Mesenchymal stem cell (in vitro differentiated cells and primary cell): Measurements from ENCODE around the gene CASP5.

Experiments
- DNase-seq: peaks from one replicate; pipeline ENCODE4 v3.0.0-alpha.2; 2013
- H2AFZ ChIP-seq: one replicate; pipeline ENCODE4 v1.6.1; 2013; ENCODE audit warnings: low read depth, mild to moderate bottlenecking, control low read depth, inconsistent platforms, low read length, moderate library complexity
- H2AK5ac ChIP-seq: 2 replicates; pipeline ENCODE4 v1.6.1; 2013; ENCODE audit warnings: low read length, moderate library complexity, mild to moderate bottlenecking, inconsistent platforms; ENCODE audit not compliant: severe bottlenecking
- H2BK120ac ChIP-seq: one replicate; pipeline ENCODE4 v1.6.1; 2013; ENCODE audit warnings: low read depth, mild to moderate bottlenecking, inconsistent platforms, low read length, moderate library complexity
- H2BK12ac ChIP-seq, 2 experiments: one replicate each; pipeline ENCODE4 v1.6.1; 2013; ENCODE audit warnings: inconsistent platforms in 2 of 2, low read length in 2 of 2, mild to moderate bottlenecking in 2 of 2, moderate library complexity in 2 of 2, control low read depth in 1 of 2
- H2BK15ac ChIP-seq: one replicate; pipeline ENCODE4 v1.6.1; 2013; ENCODE audit warnings: mild to moderate bottlenecking, low read depth, inconsistent platforms; ENCODE audit not compliant: poor library complexity, severe bottlenecking
- H2BK5ac ChIP-seq: 2 replicates; pipeline ENCODE4 v1.6.1; 2013; ENCODE audit warnings: low read depth, mild to moderate bottlenecking, low read length, control low read depth, inconsistent platforms; ENCODE audit not compliant: poor library complexity, severe bottlenecking
- H3K14ac ChIP-seq, 2 experiments: one replicate each; pipeline ENCODE4 v1.6.1; 2013; ENCODE audit warnings: inconsistent platforms in 2 of 2, low read length in 2 of 2, control low read depth in 1 of 2, mild to moderate bottlenecking in 1 of 2, moderate library complexity in 1 of 2
- H3K18ac ChIP-seq, 2 experiments: one replicate each; pipeline ENCODE4 v1.6.1; 2013; ENCODE audit warnings: inconsistent platforms in 2 of 2, low read length in 2 of 2, control low read depth in 1 of 2, low read depth in 1 of 2, mild to moderate bottlenecking in 1 of 2
- H3K23ac ChIP-seq, 2 experiments: one replicate each; pipeline ENCODE4 v1.6.1; 2013; ENCODE audit warnings: inconsistent platforms in 2 of 2, low read length in 2 of 2, mild to moderate bottlenecking in 2 of 2, moderate library complexity in 2 of 2, control low read depth in 1 of 2
- H3K27ac ChIP-seq: 2 replicates; pipeline ENCODE4 v1.5.1; 2013; ENCODE audit warnings: mild to moderate bottlenecking, moderate library complexity, low read length, control low read depth, inconsistent platforms; ENCODE audit not compliant: poor library complexity, severe bottlenecking
- H3K27me3 ChIP-seq, 2 experiments: 2 replicates each; pipeline versions ENCODE4 v1.6.1 to v1.7.0; 2013; ENCODE audit warnings: low read length in 2 of 2, mild to moderate bottlenecking in 2 of 2, moderate library complexity in 2 of 2, control low read depth in 1 of 2, inconsistent platforms in 1 of 2; ENCODE audit not compliant: control insufficient read depth in 1 of 2, insufficient read depth in 1 of 2
- H3K36me3 ChIP-seq, 2 experiments: 2 replicates each; pipeline versions ENCODE4 v1.6.1 to v1.7.0; 2013; ENCODE audit warnings: low read length in 2 of 2, control low read depth in 1 of 2, inconsistent platforms in 1 of 2, low read depth in 1 of 2, mild to moderate bottlenecking in 1 of 2; ENCODE audit not compliant: insufficient read depth in 2 of 2, control insufficient read depth in 1 of 2
- H3K4ac ChIP-seq, 2 experiments: one replicate each; pipeline ENCODE4 v1.6.1; 2013; ENCODE audit warnings: inconsistent platforms in 2 of 2, low read length in 2 of 2, mild to moderate bottlenecking in 2 of 2, moderate library complexity in 2 of 2, control low read depth in 1 of 2, low read depth in 1 of 2
- H3K4me1 ChIP-seq: 2 replicates; pipeline ENCODE4 v1.6.1; 2013; ENCODE audit warnings: low read depth, low read length, control low read depth; ENCODE audit not compliant: control insufficient read depth, insufficient read depth
- H3K4me2 ChIP-seq: 2 replicates; pipeline ENCODE4 v1.6.1; 2013; ENCODE audit warnings: low read length, mild to moderate bottlenecking, inconsistent platforms; ENCODE audit not compliant: poor library complexity, severe bottlenecking
- H3K4me3 ChIP-seq, 2 experiments: 2 replicates each; pipeline versions ENCODE4 v1.5.1 to v1.7.0; 2013; ENCODE audit warnings: low read length in 2 of 2, mild to moderate bottlenecking in 2 of 2, control low read depth in 1 of 2, low read depth in 1 of 2; ENCODE audit not compliant: insufficient read depth in 1 of 2
- H3K79me1 ChIP-seq: replicated peaks from 2 replicates; pipeline ENCODE4 v1.6.1; 2013; ENCODE audit warnings: mild to moderate bottlenecking, control low read depth, low read length, inconsistent platforms; ENCODE audit not compliant: poor library complexity, severe bottlenecking
- H3K9ac ChIP-seq: 2 replicates; pipeline ENCODE4 v1.7.0; 2013; ENCODE audit warnings: mild to moderate bottlenecking, low read length, moderate library complexity
- H3K9me3 ChIP-seq: 2 replicates; pipeline ENCODE4 v1.7.0; 2013; ENCODE audit warnings: mild to moderate bottlenecking, low read length; ENCODE audit not compliant: control insufficient read depth
- H4K8ac ChIP-seq: one replicate; pipeline ENCODE4 v1.6.1; 2013; ENCODE audit warnings: inconsistent platforms, mild to moderate bottlenecking, low read length, moderate library complexity
- H4K91ac ChIP-seq: one replicate; pipeline ENCODE4 v1.6.1; 2013; ENCODE audit warnings: mild to moderate bottlenecking, low read length, inconsistent platforms
- WGBS: methylation state at CpG from one replicate; pipeline ENCODE4 v1.1.7; 2013; ENCODE audit warnings: mixed read lengths; 5-methylcytosine and 5-hydroxymethylcytosine counted together

The CASP5 gene

DNA sequence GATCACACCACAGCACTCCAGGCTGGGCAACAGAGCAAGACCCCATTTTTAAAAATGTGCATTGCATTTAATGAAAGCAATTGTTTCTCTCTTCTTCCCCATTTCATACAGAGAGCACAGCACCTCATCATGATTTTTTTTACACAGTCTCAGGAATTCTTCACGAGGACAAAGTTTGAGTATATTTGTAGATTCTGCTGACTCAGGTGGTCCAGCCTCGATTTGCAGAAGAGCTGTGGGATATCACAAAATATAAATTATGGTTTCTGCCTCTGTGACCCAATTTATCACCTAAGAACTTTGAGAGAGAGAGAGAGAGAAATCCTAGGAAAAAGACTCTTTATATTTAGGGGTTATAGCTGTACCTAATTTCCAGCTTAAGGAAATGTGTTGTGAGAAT, 19.8 kb downstream of the CASP5 start:
- Histone ChIP-seq H2BK120ac (no peak overlapping the region), H3K27me3 (no peaks in the 10 kb centered on the region), H2AK5ac (no peak overlapping the region), H3K9ac (no peak overlapping the region), H2BK15ac (no peak overlapping the region), H2BK12ac (no peak overlapping the region), H3K4me1 (peaks cover 2% of the 10 kb centered on the region), H4K8ac (no peak overlapping the region), H3K36me3 (no peaks in the 10 kb centered on the region), H3K27ac (no peak overlapping the region), H4K91ac (no peak overlapping the region), H3K4ac (no peak overlapping the region), H3K79me1 (no peaks in the 10 kb centered on the region), H2AFZ (no peak overlapping the region), H3K18ac (no peak overlapping the region), H2BK5ac (no peak overlapping the region), H3K9me3 (no peaks in the 10 kb centered on the region), H3K14ac (no peak overlapping the region), H3K4me2 (no peak overlapping the region), H3K23ac (no peak overlapping the region), H3K4me3 (no peak overlapping the region)
- 86% methylated on average over 1 of the region's 2 CpGs for WGBS
- DNase-seq, result no peak

- Histone ChIP-seq H3K9me3 (no peaks in the 10 kb centered on the region), H2AFZ (no peak overlapping the region)
Measured at GRCh38 chr11:105000797-105001196, 22.2 kb downstream of the CASP5 start.

DNA sequence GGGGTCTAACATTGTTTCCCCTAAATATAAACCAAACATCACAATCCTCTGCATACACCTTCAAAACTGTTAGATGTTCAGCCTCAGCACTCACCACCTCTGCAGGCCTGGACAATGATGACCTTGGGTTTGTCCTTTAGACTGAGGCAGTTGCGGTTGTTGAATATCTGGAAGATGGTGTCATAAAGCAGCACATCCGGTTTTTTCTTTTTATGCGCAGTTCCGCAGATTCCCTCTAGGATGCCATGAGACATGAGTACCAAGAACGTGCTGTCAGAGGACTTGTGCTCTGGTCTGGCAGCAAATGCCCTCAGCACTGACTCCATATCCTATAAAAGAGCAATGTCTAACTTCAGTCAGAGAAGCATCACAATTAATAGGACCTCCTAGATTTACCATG, 22.8 kb downstream of the CASP5 start:
- 90% methylated on average over 5 of the region's 5 CpGs for WGBS
- no peak overlapping the region for H3K27ac ChIP-seq

More at GRCh38 chr11:105000797-105001196, 22.2 kb downstream of the CASP5 start:
- Histone ChIP-seq H4K91ac (no peak overlapping the region), H4K8ac (no peak overlapping the region), H3K27me3 (no peaks in the 10 kb centered on the region), H3K36me3 (no peaks in the 10 kb centered on the region), H3K14ac (no peak overlapping the region), H3K9ac (no peak overlapping the region), H3K4me2 (no peak overlapping the region), H3K4me3 (no peak overlapping the region), H3K18ac (no peak overlapping the region), H2BK120ac (no peak overlapping the region), H2BK12ac (peak overlapping the region in 1 of 2 experiments; percentile 54), H2BK15ac (no peak overlapping the region), H3K79me1 (no peaks in the 10 kb centered on the region), H3K4me1 (peaks cover 2% of the 10 kb centered on the region), H3K23ac (no peak overlapping the region), H3K27ac (no peak overlapping the region), H2BK5ac (no peak overlapping the region), H3K4ac (no peak overlapping the region), H2AK5ac (peak overlapping the region; percentile 87)
- 71% methylated on average over 7 of the region's 7 CpGs for WGBS
- no peak for DNase-seq

GRCh38 chr11:104999721-105000120, 23.2 kb downstream of the CASP5 start:
- Histone ChIP-seq H3K4me3 (no peak overlapping the region), H3K79me1 (no peaks in the 10 kb centered on the region), H2BK5ac (no peak overlapping the region), H3K27me3 (no peaks in the 10 kb centered on the region), H3K23ac (no peak overlapping the region), H3K9ac (no peak overlapping the region), H2BK15ac (no peak overlapping the region), H2BK120ac (no peak overlapping the region), H3K4ac (no peak overlapping the region), H4K91ac (no peak overlapping the region), H3K4me1 (no peaks in the 10 kb centered on the region), H3K27ac (no peak overlapping the region), H3K14ac (no peak overlapping the region), H4K8ac (no peak overlapping the region), H3K18ac (no peak overlapping the region), H2BK12ac (no peak overlapping the region), H2AFZ (no peak overlapping the region), H3K4me2 (no peak overlapping the region), H3K36me3 (no peaks in the 10 kb centered on the region), H2AK5ac (no peak overlapping the region), H3K9me3 (no peaks in the 10 kb centered on the region)
- peak; percentile 19 for DNase-seq
- WGBS, result no CpG with 5 or more reads among the region's 1 CpG

More for the DNA sequence above, 22.8 kb downstream of the CASP5 start:
- Histone ChIP-seq H3K4ac (no peak overlapping the region), H3K4me3 (no peak overlapping the region), H3K18ac (no peak overlapping the region), H3K14ac (no peak overlapping the region), H2AFZ (no peak overlapping the region), H3K4me2 (no peak overlapping the region), H3K36me3 (no peaks in the 10 kb centered on the region), H2BK5ac (no peak overlapping the region), H2AK5ac (no peak overlapping the region), H3K27me3 (no peaks in the 10 kb centered on the region), H4K91ac (no peak overlapping the region), H2BK120ac (no peak overlapping the region), H3K23ac (no peak overlapping the region), H2BK15ac (no peak overlapping the region), H4K8ac (no peak overlapping the region), H3K9ac (no peak overlapping the region), H2BK12ac (no peak overlapping the region), H3K4me1 (no peaks in the 10 kb centered on the region), H3K9me3 (no peaks in the 10 kb centered on the region), H3K79me1 (no peaks in the 10 kb centered on the region)
- DNase-seq, result peak; percentile 23
